Measurements from ENCODE around the gene CLK4. TPM values are rescaled to one million over a fixed set of nuclear protein-coding genes. Genes with fewer than 3 reads are reported as not detected.

CLK4 gene
- total RNA-seq, 3 donors from 2014 or later = 16.7 to 23.1 (median 21.2) TPM

GRCh38 chr5:178650214-178650613 is 23.4 kb upstream of the CLK4 start:
- Mint-ChIP-seq H3K4me3 (no peak overlapping the region), H3K36me3 (ENCODE audit: insufficient read depth) (no peaks in the 10 kb centered on the region), H3K27me3 (ENCODE audit: low read depth) (no peaks in the 10 kb centered on the region), H3K4me1 (ENCODE audit: low read depth) (no peaks in the 10 kb centered on the region), H3K9me3 (peaks cover 5% of the 10 kb centered on the region)
- ATAC-seq (no peak), DNase-seq (no peak)

- Mint-ChIP-seq H3K4me1 (ENCODE audit: low read depth) (no peaks in the 10 kb centered on the region), H3K36me3 (ENCODE audit: insufficient read depth) (no peaks in the 10 kb centered on the region), H3K27me3 (ENCODE audit: low read depth) (no peaks in the 10 kb centered on the region), H3K4me3 (no peak overlapping the region), H3K9me3 (peaks cover 5% of the 10 kb centered on the region)
- DNase-seq = no peak
- no peak for ATAC-seq
These were observed 22.7 kb upstream of the CLK4 start for GRCh38 chr5:178649580-178649979.

GRCh38 chr5:178644826-178645545 is 18.1 kb upstream of the CLK4 start:
- Mint-ChIP-seq H3K9me3 (peaks cover 5% of the 10 kb centered on the region), H3K4me3 (no peak overlapping the region), H3K27me3 (ENCODE audit: low read depth) (peaks cover 3% of the 10 kb centered on the region), H3K36me3 (ENCODE audit: insufficient read depth) (no peaks in the 10 kb centered on the region), H3K4me1 (ENCODE audit: low read depth) (no peaks in the 10 kb centered on the region)
- ATAC-seq = no peak
- no peak for DNase-seq

GRCh38 chr5:178642351-178642909 is 15.6 kb upstream of the CLK4 start:
- H3K27me3 Mint-ChIP-seq (ENCODE audit: low read depth) = peaks cover 3% of the 10 kb centered on the region
- ATAC-seq = no peak
- no peaks in the 10 kb centered on the region for H3K9me3 Mint-ChIP-seq
- H3K4me3 Mint-ChIP-seq = no peak overlapping the region
- no peak for DNase-seq
- no peaks in the 10 kb centered on the region for H3K36me3 Mint-ChIP-seq (ENCODE audit: insufficient read depth)
- H3K4me1 Mint-ChIP-seq (ENCODE audit: low read depth) = no peaks in the 10 kb centered on the region

GRCh38 chr5:178641711-178642110 is 14.9 kb upstream of the CLK4 start:
- H3K4me1 Mint-ChIP-seq (ENCODE audit: low read depth) = no peaks in the 10 kb centered on the region
- H3K36me3 Mint-ChIP-seq (ENCODE audit: insufficient read depth) = no peaks in the 10 kb centered on the region
- ATAC-seq (no peak), DNase-seq (no peak)
- no peak overlapping the region for H3K4me3 Mint-ChIP-seq
- H3K27me3 Mint-ChIP-seq (ENCODE audit: low read depth) = peaks cover 3% of the 10 kb centered on the region
- H3K9me3 Mint-ChIP-seq = no peaks in the 10 kb centered on the region

GRCh38 chr5:178640331-178641045 is 13.6 kb upstream of the CLK4 start:
- Mint-ChIP-seq H3K36me3 (ENCODE audit: insufficient read depth) (no peaks in the 10 kb centered on the region), H3K27me3 (ENCODE audit: low read depth) (peaks cover 6% of the 10 kb centered on the region), H3K4me3 (no peak overlapping the region), H3K9me3 (no peaks in the 10 kb centered on the region), H3K4me1 (ENCODE audit: low read depth) (no peaks in the 10 kb centered on the region)
- DNase-seq = no peak
- no peak for ATAC-seq

- H3K36me3 Mint-ChIP-seq (ENCODE audit: insufficient read depth) = no peaks in the 10 kb centered on the region
- no peak for DNase-seq
- no peaks in the 10 kb centered on the region for H3K9me3 Mint-ChIP-seq
- H3K4me1 Mint-ChIP-seq (ENCODE audit: low read depth) = no peaks in the 10 kb centered on the region
- peaks cover 10% of the 10 kb centered on the region for H3K27me3 Mint-ChIP-seq (ENCODE audit: low read depth)
- H3K4me3 Mint-ChIP-seq = no peak overlapping the region
- ATAC-seq = no peak
These were observed 10.7 kb upstream of the CLK4 start for GRCh38 chr5:178637356-178638074.

- no peak for ATAC-seq
- Mint-ChIP-seq H3K4me3 (no peak overlapping the region), H3K9me3 (no peaks in the 10 kb centered on the region), H3K36me3 (ENCODE audit: insufficient read depth) (no peaks in the 10 kb centered on the region), H3K4me1 (ENCODE audit: low read depth) (peaks cover 2% of the 10 kb centered on the region), H3K27me3 (ENCODE audit: low read depth) (peaks cover 7% of the 10 kb centered on the region)
- DNase-seq = no peak
These were observed 5.4 kb upstream of the CLK4 start for GRCh38 chr5:178632285-178632684.

- Mint-ChIP-seq H3K9me3 (no peaks in the 10 kb centered on the region), H3K27me3 (ENCODE audit: low read depth) (peaks cover 4% of the 10 kb centered on the region), H3K4me1 (ENCODE audit: low read depth) (peaks cover 2% of the 10 kb centered on the region), H3K4me3 (no peak overlapping the region), H3K36me3 (ENCODE audit: insufficient read depth) (peaks cover under 1% of the 10 kb centered on the region)
- no peak for ATAC-seq
- no peak for DNase-seq
These were observed 4.1 kb upstream of the CLK4 start for GRCh38 chr5:178630951-178631350.

GRCh38 chr5:178630475-178630930 is 3.7 kb upstream of the CLK4 start:
- Mint-ChIP-seq H3K27me3 (ENCODE audit: low read depth) (peaks cover 4% of the 10 kb centered on the region), H3K4me1 (ENCODE audit: low read depth) (peaks cover 6% of the 10 kb centered on the region), H3K4me3 (no peak overlapping the region), H3K36me3 (ENCODE audit: insufficient read depth) (peaks cover 4% of the 10 kb centered on the region), H3K9me3 (no peaks in the 10 kb centered on the region)
- DNase-seq = no peak
- no peak for ATAC-seq

- DNase-seq (no peak), ATAC-seq (no peak)
- H3K36me3 Mint-ChIP-seq (ENCODE audit: insufficient read depth) = peaks cover 9% of the 10 kb centered on the region
- peak overlapping the region; percentile 64 for H3K4me3 Mint-ChIP-seq
- H3K27me3 Mint-ChIP-seq (ENCODE audit: low read depth) = no peaks in the 10 kb centered on the region
- H3K9me3 Mint-ChIP-seq = no peaks in the 10 kb centered on the region
- H3K4me1 Mint-ChIP-seq (ENCODE audit: low read depth) = peaks cover 34% of the 10 kb centered on the region
These were observed 379 bp upstream of the CLK4 start for GRCh38 chr5:178627259-178627598.

- no peak for DNase-seq
- H3K4me3 Mint-ChIP-seq = peak overlapping the region; percentile 97
- H3K36me3 Mint-ChIP-seq (ENCODE audit: insufficient read depth) = peaks cover 18% of the 10 kb centered on the region
- peaks cover 44% of the 10 kb centered on the region for H3K4me1 Mint-ChIP-seq (ENCODE audit: low read depth)
- peak; percentile 16 to 19 for ATAC-seq
- no peaks in the 10 kb centered on the region for H3K9me3 Mint-ChIP-seq
- no peaks in the 10 kb centered on the region for H3K27me3 Mint-ChIP-seq (ENCODE audit: low read depth)
These were observed 969 bp downstream of the CLK4 start for GRCh38 chr5:178625679-178626483.

- DNase-seq (no peak), ATAC-seq (no peak)
- H3K4me3 Mint-ChIP-seq = peak overlapping the region; percentile 97
- peaks cover 54% of the 10 kb centered on the region for H3K4me1 Mint-ChIP-seq (ENCODE audit: low read depth)
- no peaks in the 10 kb centered on the region for H3K27me3 Mint-ChIP-seq (ENCODE audit: low read depth)
- peaks cover 28% of the 10 kb centered on the region for H3K36me3 Mint-ChIP-seq (ENCODE audit: insufficient read depth)
- H3K9me3 Mint-ChIP-seq = no peaks in the 10 kb centered on the region
These were observed 2.0 kb downstream of the CLK4 start for GRCh38 chr5:178624631-178625546.

Data from activated T-cell treated with anti-CD3 and anti-CD28 coated beads, Interleukin-2, amount 50 U/mL, for 4 hours (primary cell).